Measurements from ENCODE around the gene ONECUT3. TPM values are rescaled to one million over a fixed set of nuclear protein-coding genes. Genes with fewer than 3 reads are reported as not detected.

The ONECUT3 gene
- total RNA-seq, 1 experiment from 2014 or later: 0.02 TPM

GRCh38 chr19:1826557-1827521 lies 73.5 kb downstream of the ONECUT3 start:
- intact Hi-C loops (cut with micrococcal nuclease): no loop called here
- no peak for DNase-seq (ENCODE audit: unreplicated experiment)
- BruUV-seq (replicated peaks): no TSS peak
- H3K27me3 Mint-ChIP-seq (ENCODE audit: insufficient read depth, unreplicated experiment): no peaks in the 10 kb centered on the region
- ChIA-PET POLR2A (interaction anchor here (0.6 to 1.2 kb wide), 5 partner anchors 13 to 236 kb away, joined by 3 read pairs; no protein-coding TSS in a partner anchor), CTCF (interaction anchor here (0.6 to 3.8 kb wide), 25 partner anchors 10 to 183 kb away, joined by 3 to 57 read pairs (median 4); no protein-coding TSS in a partner anchor)
- H3K4me3 Mint-ChIP-seq (ENCODE audit: unreplicated experiment): no peak overlapping the region
- no peak overlapping the region for H3K27ac Mint-ChIP-seq (ENCODE audit: low read depth, unreplicated experiment)
- peaks cover 38% of the 10 kb centered on the region for H3K36me3 Mint-ChIP-seq (ENCODE audit: insufficient read depth, unreplicated experiment)
- TF ChIP-seq, protein P1, sequence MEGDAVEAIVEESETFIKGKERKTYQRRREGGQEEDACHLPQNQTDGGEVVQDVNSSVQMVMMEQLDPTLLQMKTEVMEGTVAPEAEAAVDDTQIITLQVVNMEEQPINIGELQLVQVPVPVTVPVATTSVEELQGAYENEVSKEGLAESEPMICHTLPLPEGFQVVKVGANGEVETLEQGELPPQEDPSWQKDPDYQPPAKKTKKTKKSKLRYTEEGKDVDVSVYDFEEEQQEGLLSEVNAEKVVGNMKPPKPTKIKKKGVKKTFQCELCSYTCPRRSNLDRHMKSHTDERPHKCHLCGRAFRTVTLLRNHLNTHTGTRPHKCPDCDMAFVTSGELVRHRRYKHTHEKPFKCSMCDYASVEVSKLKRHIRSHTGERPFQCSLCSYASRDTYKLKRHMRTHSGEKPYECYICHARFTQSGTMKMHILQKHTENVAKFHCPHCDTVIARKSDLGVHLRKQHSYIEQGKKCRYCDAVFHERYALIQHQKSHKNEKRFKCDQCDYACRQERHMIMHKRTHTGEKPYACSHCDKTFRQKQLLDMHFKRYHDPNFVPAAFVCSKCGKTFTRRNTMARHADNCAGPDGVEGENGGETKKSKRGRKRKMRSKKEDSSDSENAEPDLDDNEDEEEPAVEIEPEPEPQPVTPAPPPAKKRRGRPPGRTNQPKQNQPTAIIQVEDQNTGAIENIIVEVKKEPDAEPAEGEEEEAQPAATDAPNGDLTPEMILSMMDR (IDR thresholded peaks at IDR 0.05; ENCODE audit: unreplicated experiment): no peak
- H3K4me1 Mint-ChIP-seq (ENCODE audit: insufficient read depth, unreplicated experiment): peaks cover 4% of the 10 kb centered on the region
- H3K9me3 Mint-ChIP-seq (ENCODE audit: unreplicated experiment): no peaks in the 10 kb centered on the region

DNA sequence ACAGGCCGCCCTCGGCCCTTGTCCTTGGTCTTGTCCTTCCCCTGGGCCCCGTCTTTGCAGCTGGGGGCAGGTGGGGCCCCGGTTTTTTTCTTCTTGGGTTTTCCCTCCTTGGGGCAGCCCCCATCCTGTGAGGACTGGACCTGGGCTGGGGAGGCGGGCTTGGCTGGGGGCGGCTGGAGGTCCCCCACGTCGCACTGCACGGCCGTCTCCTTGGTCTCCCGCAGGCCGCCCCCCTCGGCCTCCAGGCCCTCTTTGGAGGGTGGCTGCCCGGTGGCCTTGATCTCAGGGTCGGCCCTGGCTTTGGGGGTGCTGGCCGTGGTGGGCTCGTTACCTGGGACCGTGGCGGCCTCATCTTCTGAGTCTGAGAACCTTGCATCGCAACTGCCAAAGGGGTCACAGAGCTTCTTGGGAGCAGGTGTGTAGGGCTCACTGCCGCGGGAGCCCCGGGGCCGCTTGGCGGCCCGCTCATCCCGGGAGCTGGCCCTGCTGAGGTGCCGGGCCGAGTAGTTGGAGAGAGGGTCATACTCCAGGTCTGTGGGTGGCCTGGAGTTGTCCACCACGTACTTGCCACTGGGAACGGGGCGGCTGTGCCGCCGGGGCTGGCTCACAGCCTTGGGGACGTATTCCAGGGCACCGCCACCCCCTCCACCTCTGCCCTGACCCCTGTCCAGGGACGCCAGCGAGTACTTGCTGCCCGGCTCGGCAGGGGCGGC lies 74.4 kb downstream of the ONECUT3 start:
- Mint-ChIP-seq H3K4me3 (ENCODE audit: unreplicated experiment) (no peak overlapping the region), H3K27ac (ENCODE audit: low read depth, unreplicated experiment) (no peak overlapping the region), H3K27me3 (ENCODE audit: insufficient read depth, unreplicated experiment) (no peaks in the 10 kb centered on the region), H3K9me3 (ENCODE audit: unreplicated experiment) (no peaks in the 10 kb centered on the region), H3K36me3 (ENCODE audit: insufficient read depth, unreplicated experiment) (peaks cover 42% of the 10 kb centered on the region), H3K4me1 (ENCODE audit: insufficient read depth, unreplicated experiment) (peaks cover 4% of the 10 kb centered on the region)
- POLR2A ChIA-PET: interaction anchor here (0.5 to 0.6 kb wide), 2 partner anchors 30 to 161 kb away, joined by 3 read pairs; no protein-coding TSS in a partner anchor
- DNase-seq (ENCODE audit: unreplicated experiment): no peak
- TF ChIP-seq, protein P1 (IDR thresholded peaks at IDR 0.05; ENCODE audit: unreplicated experiment): no peak
- intact Hi-C loops (cut with micrococcal nuclease): no loop called here
- TSS peak; percentile 39 for BruUV-seq (replicated peaks)
- CTCF ChIA-PET: interaction anchor here (0.7 to 3.8 kb wide), 8 partner anchors 10 to 155 kb away, joined by 3 to 57 read pairs (median 11); no protein-coding TSS in a partner anchor

DNA sequence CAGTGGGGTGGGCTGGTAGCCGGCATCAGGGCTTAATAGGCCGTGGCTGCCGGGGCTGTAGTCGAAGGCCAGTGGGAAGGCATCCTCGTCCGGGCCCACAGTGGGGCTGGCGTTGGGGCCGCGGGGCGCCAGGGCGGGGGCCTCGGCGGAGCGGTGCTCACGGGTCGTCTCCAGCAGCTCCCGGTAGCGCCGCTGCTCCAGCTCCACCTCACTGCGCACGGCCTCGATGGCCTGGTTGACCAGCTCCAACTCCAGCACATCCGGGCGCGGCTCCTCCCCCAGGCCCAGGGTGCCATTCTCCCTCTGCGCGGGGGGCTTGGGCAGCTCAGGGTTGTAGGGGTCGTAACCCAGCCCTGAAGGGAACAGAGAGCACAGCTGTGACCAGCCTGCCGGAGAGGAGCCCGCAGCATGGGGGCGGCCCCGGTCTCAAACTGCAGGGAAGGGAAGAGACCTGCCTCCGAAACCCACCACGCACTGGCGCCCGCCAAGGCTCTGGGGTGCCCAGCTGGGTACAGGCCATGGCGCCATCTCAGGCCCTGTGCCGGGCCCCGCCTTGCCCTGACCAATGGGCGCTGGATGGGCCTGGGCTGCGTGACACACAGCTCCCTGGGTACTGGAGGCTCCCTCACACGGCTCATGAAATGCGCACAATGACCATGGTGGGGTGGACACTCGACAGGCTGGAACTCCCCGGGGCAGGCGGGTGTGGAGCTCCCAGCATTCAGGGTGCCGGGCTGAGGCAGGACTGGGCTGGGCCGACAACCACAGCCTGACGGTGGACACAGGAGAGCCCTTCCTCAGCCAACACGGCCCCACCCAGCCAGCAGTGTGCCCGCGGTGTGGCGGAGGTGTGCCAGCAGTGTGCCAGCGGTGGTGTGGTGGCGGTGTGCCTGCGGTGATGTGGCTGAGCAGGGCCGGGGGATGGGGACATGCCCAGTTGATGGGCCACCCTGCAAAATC lies 75.3 kb downstream of the ONECUT3 start:
- Mint-ChIP-seq H3K4me3 (ENCODE audit: unreplicated experiment) (no peak overlapping the region), H3K9me3 (ENCODE audit: unreplicated experiment) (no peaks in the 10 kb centered on the region), H3K4me1 (ENCODE audit: insufficient read depth, unreplicated experiment) (peaks cover 4% of the 10 kb centered on the region), H3K27ac (ENCODE audit: low read depth, unreplicated experiment) (no peak overlapping the region), H3K27me3 (ENCODE audit: insufficient read depth, unreplicated experiment) (no peaks in the 10 kb centered on the region), H3K36me3 (ENCODE audit: insufficient read depth, unreplicated experiment) (peaks cover 41% of the 10 kb centered on the region)
- ChIA-PET POLR2A (interaction anchor here (0.5 kb wide), 1 partner anchor 31 kb away, joined by 3 read pairs; no protein-coding TSS in a partner anchor), CTCF (interaction anchor here (0.6 to 3.8 kb wide), 7 partner anchors 10 to 187 kb away, joined by 3 to 18 read pairs (median 4); no protein-coding TSS in a partner anchor)
- TF ChIP-seq, protein P1 (IDR thresholded peaks at IDR 0.05; ENCODE audit: unreplicated experiment): no peak
- no peak for DNase-seq (ENCODE audit: unreplicated experiment)
- intact Hi-C loops (cut with micrococcal nuclease): no loop called here
- BruUV-seq (replicated peaks): no TSS peak

Measured in MCF 10A (cell line).